Neural progenitor cell (in vitro differentiated cells): ENCODE results near the gene KIF26B.

ENCODE experiments used
- CTCF ChIP-seq: fragments of 200-600 bp; sonication (generic); IDR thresholded peaks from 2 replicates; pipeline ENCODE4 v1.5.1; 2017; ENCODE audit warnings: antibody characterized with exemption, mild to moderate bottlenecking
- EZH2 ChIP-seq: fragments of 200-600 bp; sonication (generic); IDR thresholded peaks from 2 replicates; pipeline ENCODE4 v1.6.1; 2017; ENCODE audit warnings: antibody characterized with exemption, mild to moderate bottlenecking, moderate library complexity

GRCh38 chr1:245656189-245656717 lies 501.5 kb downstream of the KIF26B start:
- TF ChIP-seq EZH2 (no peak), CTCF (no peak)
